ENCODE measurements around the gene SORBS1. TPM values are rescaled to one million over a fixed set of nuclear protein-coding genes. Genes with fewer than 3 reads are reported as not detected.

The SORBS1 gene
- total and polyA plus RNA-seq, 9 of the 15 experiments (the other 6 are each of a cell fraction or from before 2014, with no cell fraction given): 2.0 to 13.3 (median 6.5) TPM

DNA sequence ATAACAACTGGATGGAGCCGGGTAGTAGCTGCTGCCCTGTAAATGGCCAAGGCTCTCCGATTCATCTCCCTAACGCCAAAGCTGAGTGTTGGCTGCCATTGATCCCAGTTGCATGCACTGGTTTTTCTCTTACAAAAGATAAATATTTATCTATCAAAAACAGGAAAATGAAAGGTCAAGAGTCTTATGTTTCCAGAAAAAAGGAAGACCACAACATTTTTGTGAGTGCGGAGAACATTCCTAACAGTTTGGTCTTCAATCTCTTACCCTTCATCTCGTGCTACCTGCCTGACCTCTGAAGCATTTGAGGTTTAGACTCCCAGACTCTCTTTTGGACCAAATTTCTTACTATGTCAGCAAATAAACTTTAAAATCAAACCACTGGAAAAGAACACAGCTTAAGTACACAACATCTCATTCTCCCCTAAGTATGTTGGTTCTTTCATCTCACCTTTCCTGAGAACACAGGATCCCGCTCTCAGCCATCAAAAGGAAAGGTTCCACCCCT, 61.6 kb downstream of the SORBS1 start:
- FAIRE-seq: no peak
- Histone ChIP-seq H3K4me2 (ENCODE audit: insufficient read depth, low read length) (no peak overlapping the region), H3K4me1 (replicated peaks in 1 of 2; ENCODE audit: control insufficient read depth in 2 of 2, insufficient read depth in 2 of 2, low read length in 2 of 2) (peaks cover 13 to 53% of the 10 kb centered on the region in 2 experiments; a peak in 4 of 5 replicates), H3K9me3 (replicated peaks; ENCODE audit: control insufficient read depth, insufficient read depth, low read depth, low read length) (no peaks in the 10 kb centered on the region), H3K9ac (ENCODE audit: insufficient read depth in 1 of 2, low read depth in 2 of 2, low read length in 2 of 2) (no peak overlapping the region), H3K4me3 (no peak overlapping the region), H3K9me1 (ENCODE audit: control insufficient read depth, insufficient read depth, low read length) (no peaks in the 10 kb centered on the region), H4K20me1 (replicated peaks; ENCODE audit: control insufficient read depth, insufficient read depth, low read length) (no peaks in the 10 kb centered on the region), H2AFZ (ENCODE audit: low read depth, low read length) (no peak overlapping the region), H3K79me2 (ENCODE audit: control insufficient read depth, insufficient read depth, low read length) (no peaks in the 10 kb centered on the region), H3K36me3 (ENCODE audit: control insufficient read depth, insufficient read depth, low read length) (no peaks in the 10 kb centered on the region), H3K27ac (ENCODE audit: extremely low read depth, low read depth, low read length) (no peak overlapping the region), H3K27me3 (ENCODE audit: control insufficient read depth in 2 of 2, insufficient read depth in 2 of 2, low read length in 2 of 2) (no peaks in the 10 kb centered on the region)
- TF ChIP-seq ZNF316 (IDR thresholded peaks at IDR 0.05): peak; percentile 75
- no peak for TF ChIP-seq FOXK1 (CRISPR knock-in tag; IDR thresholded peaks at IDR 0.05; ENCODE audit: borderline replicate concordance)
- TF ChIP-seq, protein P1, sequence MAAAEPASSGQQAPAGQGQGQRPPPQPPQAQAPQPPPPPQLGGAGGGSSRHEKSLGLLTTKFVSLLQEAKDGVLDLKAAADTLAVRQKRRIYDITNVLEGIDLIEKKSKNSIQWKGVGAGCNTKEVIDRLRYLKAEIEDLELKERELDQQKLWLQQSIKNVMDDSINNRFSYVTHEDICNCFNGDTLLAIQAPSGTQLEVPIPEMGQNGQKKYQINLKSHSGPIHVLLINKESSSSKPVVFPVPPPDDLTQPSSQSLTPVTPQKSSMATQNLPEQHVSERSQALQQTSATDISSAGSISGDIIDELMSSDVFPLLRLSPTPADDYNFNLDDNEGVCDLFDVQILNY (CRISPR knock-in tag; IDR thresholded peaks at IDR 0.05): no peak
- peak; percentile 55; the same call in 1 of the 2 replicates for TF ChIP-seq C11orf30 (IDR thresholded peaks at IDR 0.05; ENCODE audit: low read depth)
- peak; percentile 20; the same call in 1 of the 2 replicates for TF ChIP-seq MAFK (IDR thresholded peaks at IDR 0.05; ENCODE audit: low read length)
- TF ChIP-seq MAFF (IDR thresholded peaks at IDR 0.05; ENCODE audit: low read length): peak; percentile 51
- ChIA-PET POLR2A (no interaction called here), CTCF (ENCODE audit: low intra/inter-chr PET ratio) (no interaction called here)
- no peak for ATAC-seq
- BruUV-seq (replicated peaks): no TSS peak
- intact Hi-C loops (cut with micrococcal nuclease) (no loop called here), in situ Hi-C loops (cut with MboI) (no loop called here)
- 77% methylated on average over 5 of the region's 6 CpGs for WGBS (ENCODE audit: insufficient coverage, low coverage, missing lambda C conversion rate)
- no peak for DNase-seq (ENCODE audit: extremely low read depth in 1 of 4, low spot score in 3 of 4)
